GM12872 (cell line): ENCODE results near the gene RRAGA.

ENCODE experiments used
- CTCF ChIP-seq: IDR thresholded peaks from 3 replicates; pipeline ENCODE4 v1.5.1; 2011; ENCODE audit warnings: low read depth, mild to moderate bottlenecking, low read length, moderate library complexity; ENCODE audit not compliant: insufficient read depth

Gene RRAGA

GRCh38 chr9:19087106-19088000, 38.1 kb downstream of the RRAGA start:
- no peak for TF ChIP-seq CTCF
